GM06990 (cell line): ENCODE results near the gene CYP27B1.

Experiments used
- DNase-seq: peaks from one replicate; pipeline ENCODE4 v3.0.0-alpha.2; 2011; ENCODE audit not compliant: insufficient read length; ENCODE audit errors: extremely low read depth
- H3K27me3 ChIP-seq: replicated peaks from 2 replicates; pipeline ENCODE4 v1.6.0; 2011; ENCODE audit warnings: low read length; ENCODE audit not compliant: control insufficient read depth, insufficient read depth
- H3K36me3 ChIP-seq: 2 replicates; pipeline ENCODE4 v1.5.1; 2011; ENCODE audit warnings: low read length; ENCODE audit not compliant: control insufficient read depth, insufficient read depth
- H3K4me3 ChIP-seq: replicated peaks from 2 replicates; pipeline ENCODE4 v1.5.1; 2011; ENCODE audit warnings: low read depth, mild to moderate bottlenecking, control low read depth, low read length
- TF ChIP-seq, protein P1 (sequence below): IDR thresholded peaks from 2 replicates; pipeline ENCODE4 v1.5.1; 2011; ENCODE audit warnings: low read length, control low read depth, mild to moderate bottlenecking, inconsistent platforms; ENCODE audit not compliant: insufficient read depth, poor library complexity, severe bottlenecking

CYP27B1 gene, protein sequence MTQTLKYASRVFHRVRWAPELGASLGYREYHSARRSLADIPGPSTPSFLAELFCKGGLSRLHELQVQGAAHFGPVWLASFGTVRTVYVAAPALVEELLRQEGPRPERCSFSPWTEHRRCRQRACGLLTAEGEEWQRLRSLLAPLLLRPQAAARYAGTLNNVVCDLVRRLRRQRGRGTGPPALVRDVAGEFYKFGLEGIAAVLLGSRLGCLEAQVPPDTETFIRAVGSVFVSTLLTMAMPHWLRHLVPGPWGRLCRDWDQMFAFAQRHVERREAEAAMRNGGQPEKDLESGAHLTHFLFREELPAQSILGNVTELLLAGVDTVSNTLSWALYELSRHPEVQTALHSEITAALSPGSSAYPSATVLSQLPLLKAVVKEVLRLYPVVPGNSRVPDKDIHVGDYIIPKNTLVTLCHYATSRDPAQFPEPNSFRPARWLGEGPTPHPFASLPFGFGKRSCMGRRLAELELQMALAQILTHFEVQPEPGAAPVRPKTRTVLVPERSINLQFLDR

DNA sequence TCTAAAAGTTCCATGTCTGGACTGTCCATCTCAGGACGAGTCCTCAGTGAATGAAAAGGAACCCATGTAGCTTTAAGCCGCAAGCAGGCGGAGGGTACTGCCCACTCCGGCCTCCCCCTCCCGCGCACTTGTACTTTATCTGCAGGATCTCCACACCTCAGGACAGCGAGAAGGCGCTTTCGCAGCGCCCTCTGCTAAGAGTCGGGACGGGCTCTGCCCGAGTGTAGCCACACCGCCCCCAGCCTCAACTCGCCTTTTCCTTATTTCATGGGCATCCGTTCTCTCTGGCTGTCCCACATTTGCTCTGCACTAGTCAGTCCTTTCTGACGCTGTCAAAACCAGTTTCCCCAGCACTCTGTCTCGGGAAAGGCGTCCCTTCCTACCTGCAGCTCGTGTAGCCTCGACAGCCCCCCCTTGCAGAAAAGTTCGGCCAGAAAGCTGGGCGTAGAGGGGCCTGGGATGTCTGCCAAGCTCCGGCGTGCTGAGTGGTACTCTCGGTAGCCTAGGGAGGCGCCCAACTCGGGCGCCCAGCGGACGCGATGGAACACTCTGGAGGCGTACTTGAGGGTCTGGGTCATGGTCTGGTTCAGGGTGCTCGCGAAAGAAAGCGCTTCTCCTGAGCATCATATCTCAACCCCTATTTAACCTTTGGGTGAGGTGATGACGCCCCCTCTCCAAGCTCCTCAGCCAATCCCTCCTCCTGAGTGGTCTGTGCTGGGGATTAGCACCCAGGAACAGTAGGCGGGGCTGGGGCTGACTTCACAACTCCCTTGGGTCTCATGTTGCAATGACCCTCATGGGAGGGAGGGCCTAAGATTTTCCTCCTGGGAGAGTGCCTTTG lies at the start of gene CYP27B1:
CYP27B1 (minus strand) TSS at position 615 of the 841 bp plus-strand sequence; CDS start at position 578, 37 bp downstream.
- TF ChIP-seq, protein P1, sequence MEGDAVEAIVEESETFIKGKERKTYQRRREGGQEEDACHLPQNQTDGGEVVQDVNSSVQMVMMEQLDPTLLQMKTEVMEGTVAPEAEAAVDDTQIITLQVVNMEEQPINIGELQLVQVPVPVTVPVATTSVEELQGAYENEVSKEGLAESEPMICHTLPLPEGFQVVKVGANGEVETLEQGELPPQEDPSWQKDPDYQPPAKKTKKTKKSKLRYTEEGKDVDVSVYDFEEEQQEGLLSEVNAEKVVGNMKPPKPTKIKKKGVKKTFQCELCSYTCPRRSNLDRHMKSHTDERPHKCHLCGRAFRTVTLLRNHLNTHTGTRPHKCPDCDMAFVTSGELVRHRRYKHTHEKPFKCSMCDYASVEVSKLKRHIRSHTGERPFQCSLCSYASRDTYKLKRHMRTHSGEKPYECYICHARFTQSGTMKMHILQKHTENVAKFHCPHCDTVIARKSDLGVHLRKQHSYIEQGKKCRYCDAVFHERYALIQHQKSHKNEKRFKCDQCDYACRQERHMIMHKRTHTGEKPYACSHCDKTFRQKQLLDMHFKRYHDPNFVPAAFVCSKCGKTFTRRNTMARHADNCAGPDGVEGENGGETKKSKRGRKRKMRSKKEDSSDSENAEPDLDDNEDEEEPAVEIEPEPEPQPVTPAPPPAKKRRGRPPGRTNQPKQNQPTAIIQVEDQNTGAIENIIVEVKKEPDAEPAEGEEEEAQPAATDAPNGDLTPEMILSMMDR: no peak
- Histone ChIP-seq H3K4me3 (no peak within 1 kb of the TSS), H3K36me3 (peaks cover 4% of the 10 kb centered on the region), H3K27me3 (no peaks in the 10 kb centered on the region; the same call in 1 of the 2 replicates)
- no peak for DNase-seq

DNA sequence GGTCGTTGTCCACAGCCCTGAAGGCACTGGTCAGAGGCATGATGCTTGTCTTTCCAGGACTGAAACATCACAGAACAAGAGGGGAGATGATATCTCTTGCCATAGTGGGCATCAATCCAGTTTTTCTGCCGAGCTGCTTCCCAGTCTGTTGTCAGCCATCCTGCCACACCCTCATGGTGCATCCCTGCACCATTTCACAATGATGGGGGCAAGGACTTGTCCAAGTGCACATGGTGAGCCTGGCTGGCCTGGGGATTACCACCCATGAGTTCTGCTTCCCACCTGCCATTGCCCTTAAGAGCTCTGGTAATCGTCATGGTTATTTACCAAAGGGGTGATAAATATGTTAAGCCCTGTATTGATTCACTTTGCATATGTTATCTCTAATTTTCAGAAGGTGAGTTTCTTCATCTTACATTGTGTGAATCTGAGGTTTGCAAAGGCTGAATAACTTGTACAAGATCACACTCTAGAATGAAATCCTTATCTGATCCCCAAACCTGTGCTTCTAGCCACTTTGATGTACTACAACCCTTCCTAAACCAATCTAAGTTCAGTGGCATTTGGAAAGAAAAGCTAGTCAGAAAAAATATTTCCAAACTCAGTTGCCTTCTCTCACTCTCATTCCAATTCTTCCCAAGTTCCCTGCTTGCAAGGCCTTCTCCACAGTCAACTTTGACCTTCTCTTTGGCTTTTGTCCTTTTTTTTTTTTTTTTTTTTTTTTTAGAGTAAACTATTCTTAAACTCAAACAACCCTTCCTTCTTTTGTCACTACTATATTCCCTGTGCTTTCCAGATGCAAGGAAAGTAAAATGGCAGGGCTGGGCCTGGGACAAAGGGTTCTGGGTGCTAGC lies 49.4 kb upstream of the CYP27B1 start:
- peaks cover 3% of the 10 kb centered on the region for H3K36me3 ChIP-seq
- DNase-seq: no peak
- no peak overlapping the region for H3K4me3 ChIP-seq
- H3K27me3 ChIP-seq: no peaks in the 10 kb centered on the region
- TF ChIP-seq, protein P1: no peak

DNA sequence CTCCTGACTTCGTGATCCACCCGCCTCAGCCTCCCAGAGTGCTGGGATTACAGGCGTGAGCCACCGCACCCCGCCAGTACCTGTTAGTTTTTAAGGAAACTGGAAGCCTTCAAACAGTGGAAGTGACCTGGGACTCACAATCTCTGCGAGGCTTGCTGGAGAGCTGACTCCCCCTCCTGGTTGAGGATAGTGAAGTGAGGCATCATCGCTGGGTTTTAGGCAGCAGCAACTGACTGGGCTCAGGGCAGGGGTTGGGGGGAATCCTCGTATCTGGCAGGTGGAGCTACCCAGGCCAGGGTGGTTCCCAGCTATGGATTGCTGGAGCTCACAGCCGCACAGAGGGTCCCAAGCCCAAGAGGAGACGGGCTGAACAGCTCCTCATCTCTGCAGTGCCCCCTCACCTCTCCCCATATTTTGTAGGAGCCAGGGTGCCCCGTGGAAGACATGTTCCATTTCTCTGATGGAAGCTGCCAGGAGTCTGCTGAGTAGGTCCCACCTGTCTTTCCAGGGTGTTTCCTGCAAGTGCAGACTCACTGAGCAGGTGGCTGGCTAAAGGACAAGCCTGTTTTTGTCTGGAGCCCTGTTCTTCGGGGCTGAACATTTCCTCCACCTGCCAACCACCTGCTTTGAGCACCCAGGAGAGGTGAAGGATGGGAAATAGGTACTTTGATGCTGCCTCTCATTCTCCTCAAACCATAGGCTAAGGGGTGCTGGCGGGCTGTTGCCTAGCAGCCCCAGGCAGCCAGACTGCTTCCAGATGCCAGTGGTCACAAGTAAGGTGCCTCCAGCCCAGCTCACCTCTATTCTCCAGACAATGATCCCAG lies 48.5 kb upstream of the CYP27B1 start:
- TF ChIP-seq, protein P1: no peak

DNA sequence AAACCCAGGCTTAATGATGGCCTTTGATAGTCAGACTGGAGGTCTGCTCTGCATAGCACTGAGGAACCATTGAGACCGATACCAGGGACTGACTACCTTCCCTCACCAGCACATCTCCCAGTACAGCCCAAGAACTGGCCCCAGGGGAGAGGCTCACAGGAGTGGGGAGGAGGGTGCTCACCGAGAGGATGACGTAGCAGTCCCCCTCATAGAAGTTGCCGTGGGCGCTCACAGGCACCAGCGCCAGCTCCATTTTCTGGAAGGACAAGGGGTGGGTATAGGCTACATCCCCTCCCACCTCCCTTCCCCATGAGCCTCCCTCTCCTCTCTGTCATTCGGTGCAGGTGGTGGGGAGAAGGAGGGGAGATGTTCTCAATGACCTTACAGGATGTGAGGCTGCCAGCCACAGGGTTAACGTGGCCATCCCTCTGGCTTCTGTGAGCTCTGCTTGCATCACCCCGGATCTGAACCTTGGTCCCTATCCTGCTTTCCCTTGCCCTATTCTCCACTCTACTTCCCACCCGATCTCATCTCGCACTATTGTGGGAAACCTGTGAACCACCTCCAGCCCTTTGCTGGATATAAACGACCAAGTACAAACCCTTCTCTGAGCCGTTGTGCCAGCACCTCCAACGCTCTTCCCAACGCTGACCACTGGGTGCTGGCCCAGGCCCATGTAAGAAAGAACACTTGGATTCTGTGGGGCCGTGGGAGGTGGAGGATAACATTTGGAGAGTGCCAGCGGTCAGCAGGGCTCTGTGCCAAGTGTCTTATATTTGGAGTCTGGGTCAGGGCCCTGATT lies 47.3 kb upstream of the CYP27B1 start:
- TF ChIP-seq, protein P1: no peak
- H3K36me3 ChIP-seq: peaks cover 1% of the 10 kb centered on the region; the same call in 1 of the 2 replicates
- DNase-seq: no peak
- no peak overlapping the region for H3K4me3 ChIP-seq
- no peaks in the 10 kb centered on the region for H3K27me3 ChIP-seq

More for the DNA sequence above, 48.5 kb upstream of the CYP27B1 start:
- H3K4me3 ChIP-seq: no peak overlapping the region
- no peaks in the 10 kb centered on the region for H3K27me3 ChIP-seq
- DNase-seq: no peak
- H3K36me3 ChIP-seq: peaks cover 1% of the 10 kb centered on the region; the same call in 1 of the 2 replicates
